Testis (tissue), 2 donors: ENCODE data around the gene TUBGCP6.

Source experiments
- POLR2A ChIP-seq: fragments of 450-650 bp; IDR thresholded peaks from one replicate; pipeline ENCODE4 v1.6.1; 2017; ENCODE audit warnings: antibody characterized with exemption, mild to moderate bottlenecking, moderate library complexity
- TF ChIP-seq, protein P1 (sequence below), 3 experiments: fragments of 450-650 bp in 2 of 3; fragments of 200-600 bp in 1 of 3; sonication (generic) in 1 of 3; IDR thresholded peaks; one replicate each; pipeline ENCODE4 v1.5.1; 2016 to 2019; ENCODE audit warnings: antibody characterized with exemption in 3 of 3, mild to moderate bottlenecking in 2 of 3, moderate library complexity in 1 of 3

DNA sequence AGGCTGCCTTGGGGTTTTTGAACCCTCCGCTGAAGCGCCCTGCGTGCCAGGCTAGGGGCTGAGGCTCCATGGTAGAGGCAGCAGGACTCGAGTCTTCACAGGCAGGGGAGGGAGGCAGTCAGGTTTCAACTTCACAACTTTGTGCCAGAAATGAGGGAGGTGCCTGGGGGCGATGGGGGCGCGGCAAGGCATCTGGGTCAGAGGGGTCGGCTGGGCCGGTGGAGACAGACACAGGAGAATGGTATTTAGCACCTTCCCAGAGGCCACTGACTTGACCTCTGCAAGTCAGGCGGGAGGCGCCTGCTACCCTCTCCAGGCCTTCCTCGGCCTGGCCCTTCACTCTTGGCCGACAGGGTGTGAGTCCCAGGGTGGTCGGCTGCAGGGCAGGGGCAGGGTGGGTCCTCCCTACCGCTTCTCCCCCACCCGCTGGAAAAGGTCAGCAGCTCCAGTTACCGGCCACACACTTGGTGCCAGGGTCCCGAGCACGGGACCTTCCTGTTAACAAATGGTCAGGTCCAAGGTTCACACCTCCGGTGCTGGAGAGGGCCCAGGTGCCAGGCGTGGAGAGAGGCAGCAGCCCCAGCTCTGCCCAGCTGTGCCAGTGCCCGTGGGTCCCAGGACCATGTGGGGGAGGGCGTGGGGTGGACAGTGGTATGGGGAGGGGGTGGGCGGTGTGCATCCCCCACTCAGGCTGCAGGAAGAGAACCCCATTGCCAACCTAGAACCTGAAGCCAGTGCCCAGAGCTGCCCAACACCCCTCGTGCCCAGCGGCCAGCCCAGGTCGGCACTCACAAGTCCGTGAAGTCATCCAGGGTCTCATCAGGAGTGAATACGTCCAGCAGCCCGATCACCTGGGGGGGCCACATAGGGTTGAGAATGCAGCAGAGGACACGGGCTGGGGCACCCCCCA is 12.9 kb upstream of the TUBGCP6 start:
- TF ChIP-seq, protein P1, sequence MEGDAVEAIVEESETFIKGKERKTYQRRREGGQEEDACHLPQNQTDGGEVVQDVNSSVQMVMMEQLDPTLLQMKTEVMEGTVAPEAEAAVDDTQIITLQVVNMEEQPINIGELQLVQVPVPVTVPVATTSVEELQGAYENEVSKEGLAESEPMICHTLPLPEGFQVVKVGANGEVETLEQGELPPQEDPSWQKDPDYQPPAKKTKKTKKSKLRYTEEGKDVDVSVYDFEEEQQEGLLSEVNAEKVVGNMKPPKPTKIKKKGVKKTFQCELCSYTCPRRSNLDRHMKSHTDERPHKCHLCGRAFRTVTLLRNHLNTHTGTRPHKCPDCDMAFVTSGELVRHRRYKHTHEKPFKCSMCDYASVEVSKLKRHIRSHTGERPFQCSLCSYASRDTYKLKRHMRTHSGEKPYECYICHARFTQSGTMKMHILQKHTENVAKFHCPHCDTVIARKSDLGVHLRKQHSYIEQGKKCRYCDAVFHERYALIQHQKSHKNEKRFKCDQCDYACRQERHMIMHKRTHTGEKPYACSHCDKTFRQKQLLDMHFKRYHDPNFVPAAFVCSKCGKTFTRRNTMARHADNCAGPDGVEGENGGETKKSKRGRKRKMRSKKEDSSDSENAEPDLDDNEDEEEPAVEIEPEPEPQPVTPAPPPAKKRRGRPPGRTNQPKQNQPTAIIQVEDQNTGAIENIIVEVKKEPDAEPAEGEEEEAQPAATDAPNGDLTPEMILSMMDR (IDR thresholded peaks at IDR 0.05), result no peak
- TF ChIP-seq POLR2A, result no peak
